Endodermal cell (in vitro differentiated cells): Measurements from ENCODE around the gene CROCC2. TPM values are rescaled to one million over a fixed set of nuclear protein-coding genes. Genes with fewer than 3 reads are reported as not detected.

Source experiments
- DNase-seq: peaks from one replicate; pipeline ENCODE4 v3.0.0-alpha.2; 2017
- H3K27ac ChIP-seq: 2 replicates; pipeline ENCODE4 v1.5.1; 2013; ENCODE audit warnings: mild to moderate bottlenecking, low read depth, low read length, moderate library complexity
- H3K27me3 ChIP-seq: 2 replicates; pipeline ENCODE4 v1.6.1; 2013; ENCODE audit warnings: mild to moderate bottlenecking, low read length, moderate library complexity; ENCODE audit not compliant: insufficient read depth, control insufficient read depth, poor library complexity, severe bottlenecking
- H3K36me3 ChIP-seq: 2 replicates; pipeline ENCODE4 v1.7.0; 2013; ENCODE audit warnings: mild to moderate bottlenecking, low read length, moderate library complexity; ENCODE audit not compliant: control insufficient read depth, insufficient read depth
- H3K4me1 ChIP-seq: one replicate; pipeline ENCODE4 v1.7.0; 2013; ENCODE audit warnings: low read length; ENCODE audit not compliant: control insufficient read depth, insufficient read depth
- H3K4me3 ChIP-seq: 2 replicates; pipeline ENCODE4 v1.5.1; 2013; ENCODE audit warnings: mild to moderate bottlenecking, low read length, moderate library complexity
- H3K9ac ChIP-seq: 2 replicates; pipeline ENCODE4 v1.6.1; 2013; ENCODE audit warnings: mild to moderate bottlenecking, low read length, moderate library complexity; ENCODE audit not compliant: poor library complexity, severe bottlenecking; ENCODE audit errors: extremely low read depth
- H3K9me3 ChIP-seq: 2 replicates; pipeline ENCODE4 v1.6.1; 2013; ENCODE audit warnings: mild to moderate bottlenecking, low read length, moderate library complexity; ENCODE audit not compliant: control insufficient read depth
- H3K27ac Mint-ChIP-seq: 2 replicates; pipeline ENCODE4 v1.8.0; 2020; ENCODE audit warnings: mixed read lengths
- H3K27me3 Mint-ChIP-seq: 2 replicates; pipeline ENCODE4 v1.8.0; 2021; ENCODE audit warnings: mild to moderate bottlenecking, mixed read lengths; ENCODE audit not compliant: insufficient read depth
- H3K36me3 Mint-ChIP-seq: 2 replicates; pipeline ENCODE4 v1.8.0; 2020; ENCODE audit warnings: low read depth, mixed read lengths
- H3K4me1 Mint-ChIP-seq: 2 replicates; pipeline ENCODE4 v1.8.0; 2020; ENCODE audit warnings: mixed read lengths
- H3K4me3 Mint-ChIP-seq: 2 replicates; pipeline ENCODE4 v1.8.0; 2020; ENCODE audit warnings: mild to moderate bottlenecking, moderate library complexity, mixed read lengths
- H3K9me3 Mint-ChIP-seq: 2 replicates; pipeline ENCODE4 v1.8.0; 2020; ENCODE audit warnings: mild to moderate bottlenecking, mixed read lengths
- WGBS, 2 experiments: methylation state at CpG; one replicate each; pipeline versions ENCODE4 v1.1.5 to v1.1.7; 2013; ENCODE audit warnings: missing lambda C conversion rate in 2 of 2, mixed read lengths in 1 of 2; ENCODE audit not compliant: insufficient coverage in 1 of 2, insufficient read length in 1 of 2; 5-methylcytosine and 5-hydroxymethylcytosine counted together
- total RNA-seq, 2 donors: library from RNA; stranded (reverse); fragmentation: NEBNext Ultra II Directional in 1 of 2; extraction: Animal tissue kit (Norgen Biotek cat#: 25700) in 1 of 2; gene quantifications; 2 replicates in 1 of 2; 3 replicates in 1 of 2; pipeline ENCODE4 v1.2.1, GENCODE V29; 2021
- TF ChIP-seq, protein P1 (sequence below): fragments of 200-600 bp; sonication (generic); conservative IDR thresholded peaks from 2 replicates; pipeline ENCODE4 v1.5.0; 2021; ENCODE audit warnings: antibody characterized with exemption, mild to moderate bottlenecking

CROCC2 gene
- total RNA-seq, 2 donors from 2014 or later, result not detected

DNA sequence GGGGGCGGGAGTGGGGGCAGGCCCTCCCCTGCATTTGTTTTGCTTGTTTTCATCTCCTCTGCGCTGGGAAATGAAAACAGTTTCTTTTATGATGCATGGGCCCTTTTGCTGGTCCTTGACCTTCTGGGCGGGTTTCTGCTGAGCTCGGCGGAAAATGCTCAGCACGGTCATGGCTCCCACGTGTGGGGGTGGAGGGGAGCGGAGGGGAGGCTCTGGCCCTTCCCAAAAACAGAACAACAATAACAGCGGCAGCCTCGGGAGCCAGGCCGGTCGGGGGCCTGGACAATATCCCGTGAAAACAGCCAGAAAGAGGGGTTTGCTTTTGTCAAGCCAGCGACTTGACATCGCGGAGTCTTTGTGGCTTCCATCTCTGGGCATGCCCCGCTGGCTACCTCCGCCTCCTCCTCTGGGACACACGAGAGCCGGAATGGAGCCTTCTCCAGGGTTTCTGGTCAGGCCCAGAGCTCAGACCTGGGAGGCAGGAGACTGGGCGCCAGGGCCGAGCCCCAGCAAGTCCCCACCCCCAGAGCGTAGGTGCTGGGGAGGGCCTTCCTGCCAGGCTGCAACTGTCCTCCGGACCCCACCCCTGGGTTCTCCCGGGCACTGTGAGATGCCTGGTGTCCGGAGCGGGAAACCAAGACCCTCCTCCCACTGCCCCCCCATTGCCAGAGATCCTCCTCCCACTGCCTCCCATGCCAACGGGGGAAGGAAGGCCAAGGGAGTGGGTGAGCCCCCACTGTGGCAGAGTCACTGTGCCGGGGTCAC is 56.3 kb downstream of the CROCC2 start:
- H3K36me3 ChIP-seq, result no peaks in the 10 kb centered on the region
- H3K4me3 ChIP-seq, result no peak overlapping the region
- H3K9me3 ChIP-seq, result no peaks in the 10 kb centered on the region
- 57 to 78% methylated on average over 21 to 29 of the region's 29 CpGs for WGBS, 2 experiments
- H3K27me3 ChIP-seq, result no peaks in the 10 kb centered on the region
- H3K4me1 Mint-ChIP-seq, result no peaks in the 10 kb centered on the region
- H3K9ac ChIP-seq, result no peak overlapping the region
- no peaks in the 10 kb centered on the region for H3K9me3 Mint-ChIP-seq
- no peak overlapping the region for H3K4me3 Mint-ChIP-seq
- H3K27me3 Mint-ChIP-seq, result no peaks in the 10 kb centered on the region
- H3K4me1 ChIP-seq, result no peaks in the 10 kb centered on the region
- H3K27ac Mint-ChIP-seq, result no peak overlapping the region
- peak overlapping the region; percentile 83 for H3K27ac ChIP-seq
- no peaks in the 10 kb centered on the region for H3K36me3 Mint-ChIP-seq
- TF ChIP-seq, protein P1, sequence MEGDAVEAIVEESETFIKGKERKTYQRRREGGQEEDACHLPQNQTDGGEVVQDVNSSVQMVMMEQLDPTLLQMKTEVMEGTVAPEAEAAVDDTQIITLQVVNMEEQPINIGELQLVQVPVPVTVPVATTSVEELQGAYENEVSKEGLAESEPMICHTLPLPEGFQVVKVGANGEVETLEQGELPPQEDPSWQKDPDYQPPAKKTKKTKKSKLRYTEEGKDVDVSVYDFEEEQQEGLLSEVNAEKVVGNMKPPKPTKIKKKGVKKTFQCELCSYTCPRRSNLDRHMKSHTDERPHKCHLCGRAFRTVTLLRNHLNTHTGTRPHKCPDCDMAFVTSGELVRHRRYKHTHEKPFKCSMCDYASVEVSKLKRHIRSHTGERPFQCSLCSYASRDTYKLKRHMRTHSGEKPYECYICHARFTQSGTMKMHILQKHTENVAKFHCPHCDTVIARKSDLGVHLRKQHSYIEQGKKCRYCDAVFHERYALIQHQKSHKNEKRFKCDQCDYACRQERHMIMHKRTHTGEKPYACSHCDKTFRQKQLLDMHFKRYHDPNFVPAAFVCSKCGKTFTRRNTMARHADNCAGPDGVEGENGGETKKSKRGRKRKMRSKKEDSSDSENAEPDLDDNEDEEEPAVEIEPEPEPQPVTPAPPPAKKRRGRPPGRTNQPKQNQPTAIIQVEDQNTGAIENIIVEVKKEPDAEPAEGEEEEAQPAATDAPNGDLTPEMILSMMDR, result no peak
- DNase-seq, result peak; percentile 44

DNA sequence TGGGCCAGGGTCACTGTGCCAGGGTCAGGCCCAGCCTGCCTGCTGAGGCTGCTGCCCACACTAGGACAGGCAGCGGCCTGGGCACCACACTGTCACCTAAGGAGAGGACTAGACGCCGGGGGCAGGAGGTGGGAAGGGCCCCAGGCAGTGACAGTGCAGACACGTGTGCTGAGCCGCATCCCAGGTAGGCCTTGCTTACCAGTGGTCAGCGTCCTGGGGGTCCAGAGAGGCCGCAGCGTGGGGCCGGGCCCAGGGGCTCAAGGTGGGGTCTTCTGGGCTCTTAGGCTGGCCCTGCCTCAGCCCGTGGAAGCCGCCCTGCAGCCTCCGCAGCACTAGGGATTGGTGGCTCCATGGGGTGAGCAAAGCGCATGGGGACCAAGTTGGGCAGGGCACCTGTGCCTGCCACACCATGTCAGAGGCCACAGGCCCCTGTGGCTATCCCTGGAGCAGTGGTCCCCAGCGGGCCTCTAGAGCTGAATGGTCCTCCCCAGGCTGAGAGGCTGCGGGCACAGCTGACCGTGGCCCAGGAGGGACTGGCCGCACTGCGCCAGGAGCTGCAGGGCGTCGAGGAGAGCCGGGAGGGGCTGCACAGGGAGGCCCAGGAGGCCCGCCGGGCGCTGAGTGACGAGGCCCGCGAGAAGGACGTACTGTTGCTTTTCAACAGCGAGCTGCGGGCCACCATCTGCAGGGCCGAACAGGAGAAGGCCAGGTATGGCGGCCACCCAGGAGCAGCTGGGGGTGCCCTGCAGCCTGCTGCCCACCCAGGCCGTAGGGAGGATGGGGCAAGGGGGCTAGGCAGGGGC is 57.1 kb downstream of the CROCC2 start:
- Histone ChIP-seq H3K4me3 (no peak overlapping the region), H3K4me1 (no peaks in the 10 kb centered on the region), H3K9me3 (no peaks in the 10 kb centered on the region), H3K27ac (peak overlapping the region; percentile 83), H3K36me3 (no peaks in the 10 kb centered on the region), H3K9ac (no peak overlapping the region), H3K27me3 (no peaks in the 10 kb centered on the region)
- TF ChIP-seq, protein P1, result no peak
- H3K27me3 Mint-ChIP-seq, result no peaks in the 10 kb centered on the region
- WGBS, 2 experiments, result 92 to 93% methylated on average over 27 to 33 of the region's 33 CpGs
- no peak overlapping the region for H3K4me3 Mint-ChIP-seq
- H3K9me3 Mint-ChIP-seq, result no peaks in the 10 kb centered on the region
- no peaks in the 10 kb centered on the region for H3K4me1 Mint-ChIP-seq
- peak; percentile 43 for DNase-seq
- no peaks in the 10 kb centered on the region for H3K36me3 Mint-ChIP-seq
- no peak overlapping the region for H3K27ac Mint-ChIP-seq

DNA sequence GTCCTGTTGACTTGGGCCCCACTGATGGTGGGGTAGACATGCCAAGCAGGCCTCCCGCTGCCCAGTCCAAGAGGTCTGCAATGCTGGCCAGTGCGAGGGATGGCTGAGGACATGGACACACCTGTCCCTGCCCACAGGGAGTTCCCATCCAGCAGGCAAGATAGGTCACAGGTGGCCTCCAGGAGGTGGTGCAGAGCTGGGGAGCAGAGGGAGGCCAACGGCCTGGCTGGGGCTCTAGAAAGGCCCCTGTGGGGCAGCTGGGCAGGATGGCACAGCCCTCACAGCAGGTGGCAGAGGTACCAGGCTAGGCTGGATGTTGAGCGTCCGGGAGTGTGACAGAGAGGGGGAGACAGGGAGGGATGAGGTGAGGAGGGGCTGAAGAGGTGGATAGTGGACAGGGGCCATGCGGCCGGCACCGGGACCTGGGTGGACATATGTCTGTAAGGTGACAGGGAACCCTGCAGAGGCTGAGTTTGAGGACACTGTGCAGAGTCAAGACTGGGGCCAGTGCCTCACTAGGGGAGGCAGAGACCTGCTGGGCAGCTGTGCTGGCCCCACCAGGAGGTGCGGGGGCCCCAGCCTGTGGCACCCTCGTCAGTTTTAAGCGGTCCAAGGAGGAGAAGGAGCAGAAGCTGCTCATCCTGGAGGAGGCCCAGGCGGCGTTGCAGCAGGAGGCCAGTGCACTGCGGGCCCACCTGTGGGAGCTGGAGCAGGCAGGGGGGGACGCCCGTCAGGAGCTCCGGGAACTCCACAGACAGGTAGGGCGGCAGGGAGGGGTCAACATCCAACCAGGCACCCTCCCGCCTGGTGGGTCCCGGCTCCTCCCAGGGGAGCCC is 58.0 kb downstream of the CROCC2 start:
- H3K27ac ChIP-seq, result no peak overlapping the region
- no peak overlapping the region for H3K4me3 ChIP-seq
- H3K27ac Mint-ChIP-seq, result no peak overlapping the region
- peak; percentile 41 for DNase-seq
- H3K36me3 ChIP-seq, result no peaks in the 10 kb centered on the region
- no peaks in the 10 kb centered on the region for H3K36me3 Mint-ChIP-seq
- no peaks in the 10 kb centered on the region for H3K9me3 Mint-ChIP-seq
- WGBS, 2 experiments, result 92 to 94% methylated on average over 8 to 20 of the region's 20 CpGs
- no peaks in the 10 kb centered on the region for H3K27me3 ChIP-seq
- no peaks in the 10 kb centered on the region for H3K27me3 Mint-ChIP-seq
- H3K4me1 Mint-ChIP-seq, result no peaks in the 10 kb centered on the region
- TF ChIP-seq, protein P1, result no peak
- H3K4me1 ChIP-seq, result no peaks in the 10 kb centered on the region
- no peaks in the 10 kb centered on the region for H3K9me3 ChIP-seq
- H3K4me3 Mint-ChIP-seq, result no peak overlapping the region
- no peak overlapping the region for H3K9ac ChIP-seq
